GM18526 (cell line): Measurements from ENCODE around the gene POLR2L.

ENCODE experiments used
- POLR2A ChIP-seq: IDR thresholded peaks from 3 replicates; pipeline ENCODE4 v1.6.1; 2011; ENCODE audit not compliant: insufficient read length; ENCODE audit errors: extremely low read depth

Gene POLR2L

GRCh38 chr11:796565-797295 lies 45.6 kb downstream of the POLR2L start:
- peak; percentile 3 for TF ChIP-seq POLR2A

GRCh38 chr11:795634-796564 lies 46.4 kb downstream of the POLR2L start:
- peak; percentile 49 for TF ChIP-seq POLR2A

GRCh38 chr11:794766-795633 lies 47.3 kb downstream of the POLR2L start:
- TF ChIP-seq POLR2A = no peak

- TF ChIP-seq POLR2A = no peak
Observed at GRCh38 chr11:794013-794765, 48.1 kb downstream of the POLR2L start.

GRCh38 chr11:793556-793955 lies 48.8 kb downstream of the POLR2L start:
- no peak for TF ChIP-seq POLR2A

GRCh38 chr11:792873-793272 lies 49.5 kb downstream of the POLR2L start:
- no peak for TF ChIP-seq POLR2A

GRCh38 chr11:792535-792821 lies 49.9 kb downstream of the POLR2L start:
- TF ChIP-seq POLR2A = no peak

GRCh38 chr11:791658-792534 lies 50.4 kb downstream of the POLR2L start:
- no peak for TF ChIP-seq POLR2A

GRCh38 chr11:790721-791564 lies 51.4 kb downstream of the POLR2L start:
- no peak for TF ChIP-seq POLR2A

- TF ChIP-seq POLR2A = no peak
Observed at GRCh38 chr11:789943-790342, 52.4 kb downstream of the POLR2L start, which contains the start of gene CEND1. Gene CEND1 (minus strand): TSS chr11:790090. CDS start chr11:788576, 1,514 bp downstream.
